Activated naive CD8-positive, alpha-beta T cell treated with anti-CD3 and anti-CD28 coated beads, Interleukin-2, amount 50 U/mL, for 24 hours (primary cell): ENCODE measurements around the gene CYB5R4.
"Not testable (repeated sequence)": the region's sequence is repeated elsewhere in the genome, so short reads cannot be mapped to it uniquely, and the experiment has no call there.

ENCODE experiments used
- ATAC-seq: fragments of 150-1000 bp; cut with Tn5 transposase; one replicate; pipeline ENCODE4 v1.10.0; 2021
- DNase-seq: peaks from one replicate; pipeline ENCODE4 v3.0.0; 2021
- H3K27ac Mint-ChIP-seq: one replicate; pipeline ENCODE4 v1.8.0; 2021; ENCODE audit warnings: mild to moderate bottlenecking, mixed read lengths
- H3K27me3 Mint-ChIP-seq: one replicate; pipeline ENCODE4 v1.8.0; 2021; ENCODE audit warnings: mixed read lengths
- H3K36me3 Mint-ChIP-seq: one replicate; pipeline ENCODE4 v1.8.0; 2021; ENCODE audit warnings: low read depth, mixed read lengths
- H3K4me1 Mint-ChIP-seq: one replicate; pipeline ENCODE4 v1.8.0; 2021; ENCODE audit warnings: mixed read lengths
- H3K4me3 Mint-ChIP-seq: one replicate; pipeline ENCODE4 v1.8.0; 2021; ENCODE audit warnings: mild to moderate bottlenecking, moderate library complexity, mixed read lengths
- H3K9me3 Mint-ChIP-seq: one replicate; pipeline ENCODE4 v1.8.0; 2021; ENCODE audit warnings: mixed read lengths

The CYB5R4 gene

GRCh38 chr6:83911278-83911677 is 51.8 kb downstream of the CYB5R4 start:
- H3K4me1 Mint-ChIP-seq = peaks cover 18% of the 10 kb centered on the region
- DNase-seq = no peak
- H3K27ac Mint-ChIP-seq = no peak overlapping the region
- H3K27me3 Mint-ChIP-seq = no peaks in the 10 kb centered on the region
- no peak for ATAC-seq
- peaks cover 10% of the 10 kb centered on the region for H3K9me3 Mint-ChIP-seq
- H3K36me3 Mint-ChIP-seq = peaks cover 32% of the 10 kb centered on the region
- no peak overlapping the region for H3K4me3 Mint-ChIP-seq

- Mint-ChIP-seq H3K4me3 (no peak overlapping the region), H3K9me3 (no peaks in the 10 kb centered on the region), H3K4me1 (peaks cover 5% of the 10 kb centered on the region), H3K27ac (no peak overlapping the region), H3K27me3 (no peaks in the 10 kb centered on the region), H3K36me3 (peaks cover 23% of the 10 kb centered on the region)
- DNase-seq (no peak), ATAC-seq (no peak)
These were observed 55.5 kb downstream of the CYB5R4 start for GRCh38 chr6:83914953-83915352.

DNA sequence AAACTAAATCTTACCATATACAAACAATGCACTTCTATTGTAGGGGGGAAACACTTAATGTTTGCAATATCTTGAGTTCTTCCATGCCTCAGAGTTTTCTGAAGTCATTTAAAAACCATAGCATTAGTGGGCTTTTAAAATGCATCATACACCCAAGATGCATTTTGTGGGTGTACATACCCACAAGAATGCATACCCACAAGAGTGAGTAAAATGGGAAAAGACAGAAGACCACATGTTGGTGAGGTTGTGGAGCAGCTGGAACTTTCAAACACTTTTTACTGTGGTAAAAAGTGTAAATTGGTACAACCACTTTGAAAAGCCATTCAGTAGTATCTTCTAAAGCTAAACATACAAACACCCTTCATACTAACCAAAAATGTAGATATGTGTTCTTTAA is 57.5 kb downstream of the CYB5R4 start:
- no peaks in the 10 kb centered on the region for H3K27me3 Mint-ChIP-seq
- H3K36me3 Mint-ChIP-seq = peaks cover 22% of the 10 kb centered on the region
- peaks cover 5% of the 10 kb centered on the region for H3K4me1 Mint-ChIP-seq
- ATAC-seq = no peak
- no peaks in the 10 kb centered on the region for H3K9me3 Mint-ChIP-seq
- DNase-seq = no peak
- no peak overlapping the region for H3K27ac Mint-ChIP-seq
- H3K4me3 Mint-ChIP-seq = no peak overlapping the region

DNA sequence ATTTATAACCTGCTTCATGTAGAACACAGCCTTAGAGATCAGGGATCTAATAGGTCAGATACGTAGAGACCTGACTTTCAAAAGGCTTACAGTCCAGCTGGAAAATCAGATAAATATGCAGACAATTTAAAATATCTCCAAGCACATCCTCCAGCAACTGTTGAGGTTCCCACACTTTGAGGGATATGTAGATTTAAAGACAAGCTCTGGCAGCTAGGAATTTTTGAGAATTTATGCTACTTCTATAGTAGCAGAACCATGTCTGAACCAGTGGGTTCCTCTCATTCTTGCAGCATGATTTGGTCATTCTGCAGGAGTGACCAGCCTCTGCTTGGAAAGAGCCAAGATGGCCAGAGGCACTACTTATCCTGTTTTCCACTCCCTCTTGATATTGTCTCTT is 60.5 kb downstream of the CYB5R4 start:
- Mint-ChIP-seq H3K9me3 (no peaks in the 10 kb centered on the region), H3K36me3 (peaks cover 35% of the 10 kb centered on the region), H3K4me3 (no peak overlapping the region), H3K27ac (no peak overlapping the region), H3K4me1 (peaks cover 5% of the 10 kb centered on the region), H3K27me3 (no peaks in the 10 kb centered on the region)
- no peak for DNase-seq
- ATAC-seq = no peak

DNA sequence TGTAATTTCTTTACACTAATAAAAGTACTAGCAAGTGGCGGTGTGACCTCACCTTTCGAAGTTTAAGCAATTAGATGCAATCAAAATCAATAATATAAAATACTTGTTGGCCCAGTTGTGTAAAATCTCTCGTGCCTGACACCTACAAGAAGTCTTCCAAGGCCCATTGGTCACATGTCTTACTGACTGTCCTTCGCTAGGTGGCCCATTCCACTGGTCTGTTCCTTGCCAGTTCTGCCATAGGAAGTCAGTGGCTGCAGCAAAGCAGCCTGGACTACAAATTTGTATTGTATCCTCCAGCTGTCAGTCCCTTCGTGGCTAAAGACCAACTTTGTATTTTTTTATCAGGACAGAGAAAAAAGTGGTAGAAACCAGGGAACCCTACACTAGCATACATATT is 61.8 kb downstream of the CYB5R4 start:
- no peaks in the 10 kb centered on the region for H3K27me3 Mint-ChIP-seq
- no peak overlapping the region for H3K4me3 Mint-ChIP-seq
- H3K27ac Mint-ChIP-seq = no peak overlapping the region
- ATAC-seq (no peak), DNase-seq (no peak)
- H3K9me3 Mint-ChIP-seq = no peaks in the 10 kb centered on the region
- H3K36me3 Mint-ChIP-seq = peaks cover 34% of the 10 kb centered on the region
- no peaks in the 10 kb centered on the region for H3K4me1 Mint-ChIP-seq

DNA sequence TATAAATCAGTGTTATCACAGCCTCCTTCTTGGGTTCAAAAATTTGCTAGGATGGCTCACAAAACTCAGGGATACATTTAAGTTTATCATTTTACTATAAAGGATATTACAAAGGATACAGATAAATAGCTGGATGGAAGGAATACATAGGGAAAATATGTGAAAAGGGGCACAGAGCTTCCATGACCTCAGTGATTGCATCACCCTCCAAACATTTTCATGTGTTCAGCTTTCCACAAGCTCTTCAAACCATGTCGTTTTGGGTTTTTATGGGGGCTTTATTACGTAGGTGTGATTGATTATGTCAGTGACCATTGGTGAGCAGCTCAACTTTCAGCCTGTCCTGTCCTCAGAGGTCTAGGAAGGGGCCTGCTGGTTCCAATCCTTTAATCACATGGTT is 68.0 kb downstream of the CYB5R4 start:
- Mint-ChIP-seq H3K27me3 (no peaks in the 10 kb centered on the region), H3K36me3 (peaks cover 44% of the 10 kb centered on the region)

DNA sequence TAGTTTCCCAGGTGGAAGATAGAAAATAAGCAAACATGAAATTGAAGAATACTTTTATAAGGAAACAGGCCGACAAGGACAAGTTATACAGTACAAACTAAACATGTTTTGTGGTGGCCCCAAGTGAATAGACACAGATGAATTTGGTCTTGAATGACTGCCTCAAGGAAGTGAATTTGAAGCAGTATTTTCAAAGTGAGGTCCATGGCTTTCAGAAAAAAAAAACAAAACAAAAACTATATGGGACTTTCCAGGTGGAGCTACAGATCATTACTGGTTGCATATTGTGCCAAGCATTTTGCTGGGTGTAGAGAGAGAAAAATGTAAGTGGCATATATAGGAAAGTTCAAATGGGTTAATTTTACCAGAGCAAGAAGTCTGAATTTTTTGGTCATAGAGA is 68.8 kb downstream of the CYB5R4 start:
- DNase-seq = no peak
- ATAC-seq = no peak
- H3K36me3 Mint-ChIP-seq = peaks cover 39% of the 10 kb centered on the region
- H3K4me1 Mint-ChIP-seq = no peaks in the 10 kb centered on the region
- no peak overlapping the region for H3K4me3 Mint-ChIP-seq
- no peak overlapping the region for H3K27ac Mint-ChIP-seq
- H3K9me3 Mint-ChIP-seq = no peaks in the 10 kb centered on the region
- no peaks in the 10 kb centered on the region for H3K27me3 Mint-ChIP-seq

More for the DNA sequence above, 68.0 kb downstream of the CYB5R4 start:
- H3K4me1 Mint-ChIP-seq = no peaks in the 10 kb centered on the region
- no peak for ATAC-seq
- no peak for DNase-seq
- H3K27ac Mint-ChIP-seq = no peak overlapping the region
- H3K9me3 Mint-ChIP-seq = no peaks in the 10 kb centered on the region
- H3K4me3 Mint-ChIP-seq = no peak overlapping the region

GRCh38 chr6:83946201-83946833 is 86.8 kb downstream of the CYB5R4 start:
- H3K27me3 Mint-ChIP-seq, DNase-seq, H3K4me1 Mint-ChIP-seq, H3K4me3 Mint-ChIP-seq, H3K27ac Mint-ChIP-seq, ATAC-seq: not testable (repeated sequence)
- Mint-ChIP-seq H3K9me3 (peaks cover 48% of the 10 kb centered on the region), H3K36me3 (peaks cover 36% of the 10 kb centered on the region)

- H3K36me3 Mint-ChIP-seq = peaks cover 32% of the 10 kb centered on the region
- H3K27me3 Mint-ChIP-seq, DNase-seq, ATAC-seq, H3K4me1 Mint-ChIP-seq, H3K27ac Mint-ChIP-seq, H3K4me3 Mint-ChIP-seq: not testable (repeated sequence)
- H3K9me3 Mint-ChIP-seq = peaks cover 48% of the 10 kb centered on the region
These were observed 88.5 kb downstream of the CYB5R4 start for GRCh38 chr6:83947983-83948382.

GRCh38 chr6:83948851-83949250 is 89.4 kb downstream of the CYB5R4 start:
- no peak for ATAC-seq
- no peak overlapping the region for H3K27ac Mint-ChIP-seq
- H3K4me1 Mint-ChIP-seq = no peaks in the 10 kb centered on the region
- H3K27me3 Mint-ChIP-seq = no peaks in the 10 kb centered on the region
- peaks cover 43% of the 10 kb centered on the region for H3K9me3 Mint-ChIP-seq
- H3K36me3 Mint-ChIP-seq = peaks cover 26% of the 10 kb centered on the region
- no peak overlapping the region for H3K4me3 Mint-ChIP-seq
- DNase-seq = no peak

DNA sequence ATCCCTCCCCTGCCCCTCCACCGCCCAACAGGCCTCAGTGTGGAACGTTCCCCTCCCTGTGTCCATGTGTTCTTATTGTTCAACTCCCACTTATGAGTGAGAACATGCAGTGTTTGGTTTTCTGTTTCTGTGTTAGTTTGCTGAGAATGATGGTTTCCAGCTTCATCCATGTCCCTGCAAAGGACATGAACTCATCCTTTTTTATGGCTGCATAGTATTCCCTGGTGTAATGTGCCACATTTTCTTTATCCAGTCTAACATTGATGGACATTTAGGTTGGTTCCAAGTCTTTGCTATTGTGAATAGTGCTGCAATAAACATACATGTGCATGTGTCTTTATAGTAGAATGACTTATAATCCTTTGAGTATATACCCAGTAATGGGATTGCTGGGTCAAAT is 91.9 kb downstream of the CYB5R4 start:
- not testable (repeated sequence) for H3K4me1 Mint-ChIP-seq, H3K4me3 Mint-ChIP-seq, H3K27me3 Mint-ChIP-seq, H3K27ac Mint-ChIP-seq, ATAC-seq, DNase-seq
- Mint-ChIP-seq H3K36me3 (peaks cover 39% of the 10 kb centered on the region), H3K9me3 (peaks cover 27% of the 10 kb centered on the region)

DNA sequence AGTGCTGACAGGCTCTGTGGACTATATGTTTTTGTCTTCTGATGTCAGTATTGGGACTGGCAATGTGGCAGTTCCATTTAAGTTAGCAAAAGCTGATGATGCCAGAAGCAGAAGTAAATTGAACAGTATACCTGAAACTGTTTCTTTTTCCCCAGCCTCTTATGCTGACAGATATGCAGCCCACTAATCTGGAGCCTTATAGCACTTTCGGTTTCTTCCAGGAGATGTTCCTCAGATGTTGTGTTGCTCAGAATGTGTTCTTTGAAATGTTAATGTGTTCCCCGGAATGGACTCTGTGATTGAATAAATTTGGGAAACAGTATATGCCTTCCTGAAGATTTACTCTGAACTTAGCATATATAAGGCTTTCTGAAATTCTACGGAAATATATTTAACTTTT is 93.3 kb downstream of the CYB5R4 start:
- Mint-ChIP-seq H3K36me3 (peaks cover 43% of the 10 kb centered on the region), H3K27me3 (no peaks in the 10 kb centered on the region), H3K9me3 (peaks cover 15% of the 10 kb centered on the region), H3K27ac (no peak overlapping the region), H3K4me3 (no peak overlapping the region), H3K4me1 (no peaks in the 10 kb centered on the region)
- ATAC-seq (no peak), DNase-seq (no peak)

DNA sequence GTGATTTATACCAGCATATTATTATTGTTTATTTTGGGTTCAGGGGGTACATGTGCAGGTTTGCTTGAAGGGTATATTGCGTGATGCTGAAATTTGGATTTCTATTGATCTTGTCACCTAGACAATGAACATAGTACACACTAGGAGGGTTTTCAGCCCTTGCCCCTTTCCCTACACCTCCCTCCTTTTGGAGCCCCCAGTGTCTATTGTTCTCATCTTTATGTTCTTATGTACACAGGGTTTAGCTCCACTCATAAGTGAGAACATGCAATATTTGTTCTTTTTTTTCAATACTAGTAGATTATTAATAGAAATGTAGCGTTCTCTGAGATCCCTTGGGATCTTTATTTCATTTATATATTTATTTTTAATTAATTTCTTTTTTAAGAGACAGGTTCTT is 94.9 kb downstream of the CYB5R4 start:
- Mint-ChIP-seq H3K27me3 (no peaks in the 10 kb centered on the region), H3K9me3 (peaks cover 15% of the 10 kb centered on the region), H3K4me1 (no peaks in the 10 kb centered on the region), H3K36me3 (peaks cover 52% of the 10 kb centered on the region), H3K4me3 (no peak overlapping the region), H3K27ac (no peak overlapping the region)
- DNase-seq = no peak
- no peak for ATAC-seq

GRCh38 chr6:83958241-83958685 is 98.8 kb downstream of the CYB5R4 start:
- Mint-ChIP-seq H3K27ac (no peak overlapping the region), H3K36me3 (peaks cover 72% of the 10 kb centered on the region), H3K27me3 (no peaks in the 10 kb centered on the region), H3K9me3 (peaks cover 19% of the 10 kb centered on the region), H3K4me1 (no peaks in the 10 kb centered on the region), H3K4me3 (no peak overlapping the region)
- no peak for ATAC-seq
- no peak for DNase-seq

DNA sequence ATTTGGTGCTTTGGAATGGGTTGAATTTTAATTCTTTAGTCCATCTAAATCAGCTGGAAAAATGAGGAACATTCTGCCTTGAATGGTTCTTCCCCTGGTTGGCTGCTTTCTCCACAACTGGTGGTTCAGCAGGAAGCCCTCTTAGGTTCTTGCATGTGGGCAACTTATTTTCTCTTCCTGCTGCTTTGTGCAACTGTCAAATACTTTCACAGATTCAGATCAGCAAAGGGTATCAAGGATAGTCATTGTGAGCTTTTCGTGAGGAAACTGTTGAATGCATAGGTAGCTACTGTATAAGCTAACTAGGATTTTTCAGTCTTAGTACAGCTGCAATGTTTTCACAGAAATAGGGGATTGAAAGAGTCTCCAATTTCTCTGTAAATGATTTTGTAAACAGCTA is 101.2 kb downstream of the CYB5R4 start:
- Mint-ChIP-seq H3K4me3 (no peak overlapping the region), H3K4me1 (no peaks in the 10 kb centered on the region), H3K27ac (no peak overlapping the region), H3K36me3 (peaks cover 80% of the 10 kb centered on the region), H3K27me3 (no peaks in the 10 kb centered on the region), H3K9me3 (peaks cover 37% of the 10 kb centered on the region)
- ATAC-seq = no peak
- no peak for DNase-seq

- Mint-ChIP-seq H3K27ac (no peak overlapping the region), H3K4me1 (no peaks in the 10 kb centered on the region), H3K4me3 (no peak overlapping the region), H3K27me3 (no peaks in the 10 kb centered on the region), H3K9me3 (peaks cover 42% of the 10 kb centered on the region), H3K36me3 (peaks cover 72% of the 10 kb centered on the region)
- no peak for ATAC-seq
- no peak for DNase-seq
These were observed 103.1 kb downstream of the CYB5R4 start for GRCh38 chr6:83962582-83962981.
